SK-N-SH (cell line): ENCODE measurements around the gene SAE1. TPM values are rescaled to one million over a fixed set of nuclear protein-coding genes. Genes with fewer than 3 reads are reported as not detected.
A peak's percentile ranks its signal among the peaks of the same experiment; 100 is the strongest.

Experiments used
- CTCF ChIA-PET: fragments of 300-600, 350-600 bp; formaldehyde crosslinking; extraction: SDS; loops from one replicate; lab custom pipeline; 2021; lab: Yijun Ruan, JAX
- POLR2A ChIA-PET: fragments of 350-600 bp; sonication (Branson Sonifier 250); formaldehyde crosslinking; extraction: SDS; loops from one replicate; lab custom pipeline; 2020; ENCODE audit warnings: antibody characterized with exemption, inconsistent platforms; lab: Yijun Ruan, JAX
- DNase-seq: peaks from one replicate; pipeline ENCODE4 v3.0.0; 2012
- H2AFZ ChIP-seq: fragments of 200-600 bp; sonication (generic); 2 replicates; pipeline ENCODE4 v1.8.1; 2016; ENCODE audit warnings: antibody characterized with exemption, mild to moderate bottlenecking, low read depth
- H3F3A ChIP-seq: fragments of 200-600 bp; sonication (generic); replicated peaks from 2 replicates; pipeline ENCODE3; 2016; ENCODE audit warnings: antibody characterized with exemption, mild to moderate bottlenecking; ENCODE audit not compliant: insufficient read depth
- H3K27ac ChIP-seq, 2 experiments: fragments of 200-500 bp in 1 of 2; fragments of 200-600 bp in 1 of 2; sonication (Bioruptor generic) in 1 of 2; sonication (generic), shearing (Covaris generic) in 1 of 2; 2 replicates each; pipeline versions ENCODE4 v1.5.1 to v1.6.1; 2014 to 2016; ENCODE audit warnings: low read depth in 2 of 2, inconsistent platforms in 1 of 2, low read length in 1 of 2, mild to moderate bottlenecking in 1 of 2, mixed read lengths in 1 of 2
- H3K27me3 ChIP-seq: fragments of 200-600 bp; sonication (generic), shearing (Covaris generic); 2 replicates; pipeline ENCODE4 v1.6.1; 2016; ENCODE audit warnings: mixed run types; ENCODE audit not compliant: insufficient read depth
- H3K36me3 ChIP-seq, 2 experiments: fragments of 200-500 bp in 1 of 2; fragments of 200-600 bp in 1 of 2; sonication (Bioruptor generic) in 1 of 2; sonication (generic) in 1 of 2; replicated peaks in 1 of 2; 2 replicates each; pipeline versions ENCODE3 to v1.5.1; 2014 to 2016; ENCODE audit warnings: low read length in 1 of 2, mild to moderate bottlenecking in 1 of 2; ENCODE audit not compliant: insufficient read depth in 2 of 2, control insufficient read depth in 1 of 2
- H3K4me1 ChIP-seq, 2 experiments: fragments of 200-500 bp in 1 of 2; fragments of 200-600 bp in 1 of 2; sonication (Bioruptor generic) in 1 of 2; sonication (generic), shearing (Covaris generic) in 1 of 2; 2 replicates each; pipeline versions ENCODE4 v1.5.1 to v1.6.1; 2014 to 2016; ENCODE audit warnings: low read depth in 1 of 2, low read length in 1 of 2, mixed run types in 1 of 2; ENCODE audit not compliant: insufficient read depth in 2 of 2, control insufficient read depth in 1 of 2
- H3K4me2 ChIP-seq: fragments of 200-600 bp; sonication (generic), shearing (Covaris generic); 2 replicates; pipeline ENCODE4 v1.6.1; 2017; ENCODE audit warnings: mixed run types
- H3K4me3 ChIP-seq, 2 experiments: fragments of 200-500 bp in 1 of 2; fragments of 200-600 bp in 1 of 2; sonication (Bioruptor generic) in 1 of 2; sonication (generic), shearing (Covaris generic) in 1 of 2; 2 replicates each; pipeline versions ENCODE4 v1.5.1 to v1.8.1; 2014 to 2016; ENCODE audit warnings: low read depth in 2 of 2, inconsistent platforms in 1 of 2, low read length in 1 of 2, mild to moderate bottlenecking in 1 of 2, mixed read lengths in 1 of 2, moderate library complexity in 1 of 2
- H3K79me2 ChIP-seq: fragments of 200-600 bp; sonication (generic); 2 replicates; pipeline ENCODE4 v1.8.1; 2017; ENCODE audit warnings: mild to moderate bottlenecking; ENCODE audit not compliant: insufficient read depth
- H3K9ac ChIP-seq: fragments of 200-600 bp; sonication (generic); 2 replicates; pipeline ENCODE4 v1.6.1; 2017; ENCODE audit warnings: mixed run types
- H3K9me2 ChIP-seq: fragments of 200-600 bp; sonication (generic); 2 replicates; pipeline ENCODE4 v1.6.1; 2017; ENCODE audit warnings: mixed run types
- H3K9me3 ChIP-seq: fragments of 200-600 bp; sonication (generic); 2 replicates; pipeline ENCODE4 v1.6.1; 2017; ENCODE audit warnings: mixed run types, mild to moderate bottlenecking, moderate library complexity
- H4K20me1 ChIP-seq: fragments of 200-600 bp; sonication (generic); 2 replicates; pipeline ENCODE4 v1.6.1; 2017; ENCODE audit warnings: mild to moderate bottlenecking, mixed run types; ENCODE audit not compliant: insufficient read depth
- CHD2 ChIP-seq: fragments of 150-350 bp; IDR thresholded peaks from 2 replicates; pipeline ENCODE4 v1.6.1; 2018; ENCODE audit warnings: low read length; ENCODE audit not compliant: partially characterized antibody
- ELF1 ChIP-seq: IDR thresholded peaks from 2 replicates; pipeline ENCODE4 v1.4.0; 2012
- EP300 ChIP-seq, 2 experiments: IDR thresholded peaks; 2 replicates each; pipeline versions ENCODE4 v1.4.0 to v1.6.1; 2012; ENCODE audit warnings: borderline replicate concordance in 1 of 2, low read depth in 1 of 2, low read length in 1 of 2
- EZH2phosphoT487 ChIP-seq: fragments of 200-600 bp; sonication (generic); IDR thresholded peaks from 2 replicates; pipeline ENCODE4 v1.6.1; 2017; ENCODE audit warnings: low read depth, mixed run types, mild to moderate bottlenecking, antibody characterized with exemption, moderate library complexity, borderline replicate concordance
- FOSL2 ChIP-seq: IDR thresholded peaks from 2 replicates; pipeline ENCODE4 v1.4.0; 2012; ENCODE audit warnings: low read depth, mild to moderate bottlenecking, moderate library complexity, borderline replicate concordance
- FOXM1 ChIP-seq: IDR thresholded peaks from 2 replicates; pipeline ENCODE4 v1.4.0; 2012; ENCODE audit warnings: low read depth, mild to moderate bottlenecking
- GABPA ChIP-seq: IDR thresholded peaks from 2 replicates; pipeline ENCODE4 v1.4.0; 2012; ENCODE audit warnings: low read depth, mild to moderate bottlenecking
- JUND ChIP-seq: IDR thresholded peaks from 2 replicates; pipeline ENCODE4 v1.4.0; 2012
- MXI1 ChIP-seq: IDR thresholded peaks from 2 replicates; pipeline ENCODE4 v1.6.1; 2012; ENCODE audit warnings: mild to moderate bottlenecking, low read depth, low read length, improper control_type of control experiment
- NFIC ChIP-seq: IDR thresholded peaks from 2 replicates; pipeline ENCODE4 v1.4.0; 2012; ENCODE audit warnings: borderline replicate concordance
- NRF1 ChIP-seq: IDR thresholded peaks from 2 replicates; pipeline ENCODE4 v1.6.1; 2012; ENCODE audit warnings: low read depth, mild to moderate bottlenecking, low read length
- POLR2AphosphoS5 ChIP-seq: IDR thresholded peaks from 2 replicates; pipeline ENCODE4 v1.6.1; 2012; ENCODE audit warnings: low read depth, low read length
- RAD21 ChIP-seq: IDR thresholded peaks from 2 replicates; pipeline ENCODE4 v1.6.1; 2012; ENCODE audit warnings: mild to moderate bottlenecking, low read length
- RCOR1 ChIP-seq: fragments of 150-350 bp; IDR thresholded peaks from 2 replicates; pipeline ENCODE4 v1.6.1; 2017; ENCODE audit warnings: antibody characterized with exemption, low read length
- SIN3A ChIP-seq: IDR thresholded peaks from 2 replicates; pipeline ENCODE4 v1.6.1; 2012; ENCODE audit warnings: low read depth, mild to moderate bottlenecking, low read length, moderate library complexity, borderline replicate concordance
- SMC3 ChIP-seq: IDR thresholded peaks from 2 replicates; pipeline ENCODE4 v1.6.1; 2012; ENCODE audit warnings: low read depth, low read length, improper control_type of control experiment
- TCF12 ChIP-seq: IDR thresholded peaks from 2 replicates; pipeline ENCODE4 v1.4.0; 2012
- TEAD4 ChIP-seq: IDR thresholded peaks from 2 replicates; pipeline ENCODE4 v1.4.0; 2012; ENCODE audit warnings: mild to moderate bottlenecking, borderline replicate concordance; ENCODE audit not compliant: insufficient read depth
- WGBS: methylation state at CpG from one replicate; pipeline ENCODE4 v1.1.6; 2017; ENCODE audit warnings: low lambda C conversion rate; 5-methylcytosine and 5-hydroxymethylcytosine counted together
- polyA plus RNA-seq, 3 experiments: library from polyadenylated mRNA; depleted of rRNA; stranded (reverse); fragments of >200 nt; gene quantifications; 2 replicates each; pipeline ENCODE4 v1.2.3, GENCODE V29; 2012
- TF ChIP-seq, protein P1 (sequence below): IDR thresholded peaks from 2 replicates; pipeline ENCODE4 v1.4.0; 2012; ENCODE audit warnings: low read depth, borderline replicate concordance
- TF ChIP-seq, protein P2 (sequence below): IDR thresholded peaks from 2 replicates; pipeline ENCODE4 v1.4.0; 2012; ENCODE audit warnings: low read depth
- TF ChIP-seq, protein P3 (sequence below): IDR thresholded peaks from 2 replicates; pipeline ENCODE4 v1.4.0; 2012; ENCODE audit warnings: low read depth, borderline replicate concordance

Gene SAE1
- polyA plus RNA-seq, 1 of the 3 experiments (the other 2 are of a cell fraction) = 123 TPM

DNA sequence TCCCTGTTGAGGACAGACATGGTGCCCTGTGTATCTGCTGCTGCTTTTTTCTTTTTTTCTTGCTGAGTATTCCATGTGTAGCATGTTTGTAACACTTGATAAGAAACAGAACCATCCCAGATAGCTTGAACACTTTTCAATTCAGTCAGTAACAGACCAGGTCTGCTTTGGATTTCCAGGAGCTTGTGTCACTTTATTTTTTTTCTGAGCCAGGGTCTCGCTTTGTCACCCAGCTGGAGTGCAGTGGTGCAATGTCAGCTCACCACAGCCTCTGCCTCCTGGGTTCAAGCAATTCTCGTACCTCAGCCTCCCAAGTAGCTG lies 56.7 kb downstream of the SAE1 start:
- Histone ChIP-seq H3K9me2 (no peaks in the 10 kb centered on the region), H3K4me2 (no peak overlapping the region), H3K27me3 (no peaks in the 10 kb centered on the region), H3K4me1 (peaks cover 17 to 47% of the 10 kb centered on the region in 2 experiments; a peak in 3 of 4 replicates), H3K4me3 (no peak overlapping the region), H3K9ac (no peak overlapping the region), H3K79me2 (peaks cover 50% of the 10 kb centered on the region), H3K9me3 (no peaks in the 10 kb centered on the region), H3F3A (peaks cover 33% of the 10 kb centered on the region), H2AFZ (no peak overlapping the region), H3K27ac (peak overlapping the region in 1 of 2 experiments; percentile 77; a peak in 2 of 4 replicates), H4K20me1 (peaks cover 24% of the 10 kb centered on the region; the same call in 1 of the 2 replicates), H3K36me3 (peaks cover 3 to 21% of the 10 kb centered on the region in 2 experiments)
- DNase-seq = peak; percentile 46
- POLR2A ChIA-PET = interaction anchor here (1.1 kb wide), 1 partner anchor 52 kb away, joined by 5 read pairs; no protein-coding TSS in a partner anchor
- CTCF ChIA-PET = interaction anchor here (1.0 to 5.8 kb wide), 7 partner anchors 10 to 60 kb away, joined by 3 to 41 read pairs (median 6); no protein-coding TSS in a partner anchor
- WGBS = 54% methylated on average over 2 of the region's 2 CpGs
- TF ChIP-seq EP300 (IDR thresholded peaks at IDR 0.05; ENCODE audit: borderline replicate concordance in 1 of 2, low read depth in 1 of 2, low read length in 1 of 2) (peak in 1 of 2 experiments; percentile 75; a peak in 2 of 4 replicates), MXI1 (peak; percentile 66; the same call in 1 of the 2 replicates), TCF12 (no peak)

DNA sequence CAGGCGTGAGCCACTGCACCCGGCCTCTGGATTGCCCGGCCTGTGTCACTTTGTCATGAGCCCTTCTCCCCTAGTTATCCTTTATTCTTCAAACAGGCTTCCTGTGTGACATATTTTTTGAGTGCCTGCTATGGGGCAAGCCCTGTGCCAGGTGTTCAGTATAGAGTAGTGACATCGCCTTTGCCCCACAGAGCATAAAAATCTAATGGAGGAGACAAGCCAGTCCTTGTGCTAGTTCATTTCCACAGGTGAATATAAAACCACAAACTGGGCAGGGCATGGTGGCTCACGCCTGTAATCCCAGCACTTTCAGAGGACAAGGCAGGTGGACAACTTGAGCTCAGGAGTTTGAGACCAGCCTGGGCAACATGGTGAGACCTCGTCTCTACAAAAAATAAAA lies 57.2 kb downstream of the SAE1 start:
- Histone ChIP-seq H3F3A (peaks cover 33% of the 10 kb centered on the region), H4K20me1 (peaks cover 24% of the 10 kb centered on the region; the same call in 1 of the 2 replicates), H3K36me3 (peaks cover 3 to 21% of the 10 kb centered on the region in 2 experiments), H3K4me2 (no peak overlapping the region), H3K79me2 (peaks cover 51% of the 10 kb centered on the region), H3K27ac (no peak overlapping the region), H3K9me3 (no peaks in the 10 kb centered on the region), H3K9ac (no peak overlapping the region), H3K4me1 (peaks cover 17 to 47% of the 10 kb centered on the region in 2 experiments; a peak in 3 of 4 replicates), H2AFZ (no peak overlapping the region), H3K4me3 (no peak overlapping the region), H3K27me3 (no peaks in the 10 kb centered on the region), H3K9me2 (no peaks in the 10 kb centered on the region)
- DNase-seq = no peak
- ChIA-PET CTCF (interaction anchor here (0.6 to 5.8 kb wide), 9 partner anchors 9 to 108 kb away, joined by 3 to 41 read pairs (median 4); no protein-coding TSS in a partner anchor), POLR2A (interaction anchor here (1.1 kb wide), 1 partner anchor 52 kb away, joined by 5 read pairs; no protein-coding TSS in a partner anchor)
- no peak for TF ChIP-seq FOSL2
- no peak for TF ChIP-seq JUND
- TF ChIP-seq MXI1 = no peak
- TF ChIP-seq SIN3A = no peak
- TF ChIP-seq FOXM1 = no peak
- TF ChIP-seq, protein P1, sequence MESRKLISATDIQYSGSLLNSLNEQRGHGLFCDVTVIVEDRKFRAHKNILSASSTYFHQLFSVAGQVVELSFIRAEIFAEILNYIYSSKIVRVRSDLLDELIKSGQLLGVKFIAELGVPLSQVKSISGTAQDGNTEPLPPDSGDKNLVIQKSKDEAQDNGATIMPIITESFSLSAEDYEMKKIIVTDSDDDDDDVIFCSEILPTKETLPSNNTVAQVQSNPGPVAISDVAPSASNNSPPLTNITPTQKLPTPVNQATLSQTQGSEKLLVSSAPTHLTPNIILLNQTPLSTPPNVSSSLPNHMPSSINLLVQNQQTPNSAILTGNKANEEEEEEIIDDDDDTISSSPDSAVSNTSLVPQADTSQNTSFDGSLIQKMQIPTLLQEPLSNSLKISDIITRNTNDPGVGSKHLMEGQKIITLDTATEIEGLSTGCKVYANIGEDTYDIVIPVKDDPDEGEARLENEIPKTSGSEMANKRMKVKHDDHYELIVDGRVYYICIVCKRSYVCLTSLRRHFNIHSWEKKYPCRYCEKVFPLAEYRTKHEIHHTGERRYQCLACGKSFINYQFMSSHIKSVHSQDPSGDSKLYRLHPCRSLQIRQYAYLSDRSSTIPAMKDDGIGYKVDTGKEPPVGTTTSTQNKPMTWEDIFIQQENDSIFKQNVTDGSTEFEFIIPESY = no peak
- TF ChIP-seq SMC3 = no peak
- TF ChIP-seq RCOR1 = no peak
- no peak for TF ChIP-seq EP300 (IDR thresholded peaks at IDR 0.05; ENCODE audit: borderline replicate concordance in 1 of 2, low read depth in 1 of 2, low read length in 1 of 2)
- TF ChIP-seq NRF1 = no peak
- no peak for TF ChIP-seq CHD2
- no peak for TF ChIP-seq EZH2phosphoT487
- TF ChIP-seq, protein P2, sequence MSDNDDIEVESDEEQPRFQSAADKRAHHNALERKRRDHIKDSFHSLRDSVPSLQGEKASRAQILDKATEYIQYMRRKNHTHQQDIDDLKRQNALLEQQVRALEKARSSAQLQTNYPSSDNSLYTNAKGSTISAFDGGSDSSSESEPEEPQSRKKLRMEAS = no peak
- TF ChIP-seq, protein P3, sequence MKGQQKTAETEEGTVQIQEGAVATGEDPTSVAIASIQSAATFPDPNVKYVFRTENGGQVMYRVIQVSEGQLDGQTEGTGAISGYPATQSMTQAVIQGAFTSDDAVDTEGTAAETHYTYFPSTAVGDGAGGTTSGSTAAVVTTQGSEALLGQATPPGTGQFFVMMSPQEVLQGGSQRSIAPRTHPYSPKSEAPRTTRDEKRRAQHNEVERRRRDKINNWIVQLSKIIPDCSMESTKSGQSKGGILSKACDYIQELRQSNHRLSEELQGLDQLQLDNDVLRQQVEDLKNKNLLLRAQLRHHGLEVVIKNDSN = no peak
- no peak for TF ChIP-seq ELF1
- no peak for TF ChIP-seq NFIC
- TF ChIP-seq TEAD4 = no peak
- no peak for TF ChIP-seq RAD21
- TF ChIP-seq POLR2AphosphoS5 = no peak
- no peak for TF ChIP-seq GABPA
- 91% methylated on average over 6 of the region's 6 CpGs for WGBS
